ENCODE measurements around the gene RP2.

Gene RP2

DNA sequence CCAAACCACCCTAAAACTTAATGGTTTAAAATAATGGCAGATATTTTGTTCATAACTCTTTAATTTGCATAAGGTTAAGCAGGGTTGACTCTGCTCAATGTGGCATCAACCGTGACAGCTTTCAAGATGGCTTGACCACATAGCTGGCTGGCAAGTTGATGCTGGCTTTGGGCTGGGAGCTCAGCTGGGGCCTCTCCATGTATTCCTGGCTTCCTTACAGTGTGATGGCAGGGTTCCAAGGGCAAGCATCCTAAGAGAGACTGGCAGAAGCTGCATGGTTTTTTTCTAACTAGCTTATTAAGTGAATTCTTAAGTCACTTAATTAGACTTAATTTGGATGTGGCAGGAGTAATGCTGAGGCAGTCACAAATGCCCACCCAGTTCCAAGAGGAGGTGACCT is 4.5 kb downstream of the RP2 start:
- TF ChIP-seq, protein P1, sequence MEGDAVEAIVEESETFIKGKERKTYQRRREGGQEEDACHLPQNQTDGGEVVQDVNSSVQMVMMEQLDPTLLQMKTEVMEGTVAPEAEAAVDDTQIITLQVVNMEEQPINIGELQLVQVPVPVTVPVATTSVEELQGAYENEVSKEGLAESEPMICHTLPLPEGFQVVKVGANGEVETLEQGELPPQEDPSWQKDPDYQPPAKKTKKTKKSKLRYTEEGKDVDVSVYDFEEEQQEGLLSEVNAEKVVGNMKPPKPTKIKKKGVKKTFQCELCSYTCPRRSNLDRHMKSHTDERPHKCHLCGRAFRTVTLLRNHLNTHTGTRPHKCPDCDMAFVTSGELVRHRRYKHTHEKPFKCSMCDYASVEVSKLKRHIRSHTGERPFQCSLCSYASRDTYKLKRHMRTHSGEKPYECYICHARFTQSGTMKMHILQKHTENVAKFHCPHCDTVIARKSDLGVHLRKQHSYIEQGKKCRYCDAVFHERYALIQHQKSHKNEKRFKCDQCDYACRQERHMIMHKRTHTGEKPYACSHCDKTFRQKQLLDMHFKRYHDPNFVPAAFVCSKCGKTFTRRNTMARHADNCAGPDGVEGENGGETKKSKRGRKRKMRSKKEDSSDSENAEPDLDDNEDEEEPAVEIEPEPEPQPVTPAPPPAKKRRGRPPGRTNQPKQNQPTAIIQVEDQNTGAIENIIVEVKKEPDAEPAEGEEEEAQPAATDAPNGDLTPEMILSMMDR (IDR thresholded peaks at IDR 0.05; ENCODE audit: borderline replicate concordance, insufficient read depth, low read depth, low read length), result no peak
- H3K4me3 ChIP-seq (ENCODE audit: low read depth, low read length), result no peak overlapping the region

DNA sequence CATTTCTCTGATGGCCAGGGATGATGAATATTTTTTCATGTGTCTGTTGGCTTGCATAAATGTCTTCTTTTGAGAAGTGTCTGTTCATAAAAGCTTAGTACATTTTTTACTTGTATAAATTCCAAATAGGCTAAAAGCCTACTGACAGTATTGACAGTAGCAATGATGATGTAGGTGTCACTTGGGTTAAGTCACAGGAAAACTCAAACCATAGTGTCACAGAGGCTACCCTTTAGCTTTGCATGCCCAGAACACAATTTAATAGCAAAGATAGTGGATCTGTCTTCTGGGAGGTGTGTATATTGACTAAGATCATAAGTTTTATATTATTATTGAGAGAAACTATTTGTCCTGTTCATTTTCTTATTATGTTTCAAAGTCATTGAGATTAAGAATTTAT is 8.1 kb downstream of the RP2 start:
- H3K4me3 ChIP-seq (ENCODE audit: low read depth, low read length), result no peak overlapping the region
- TF ChIP-seq, protein P1 (IDR thresholded peaks at IDR 0.05; ENCODE audit: borderline replicate concordance, insufficient read depth, low read depth, low read length), result no peak

DNA sequence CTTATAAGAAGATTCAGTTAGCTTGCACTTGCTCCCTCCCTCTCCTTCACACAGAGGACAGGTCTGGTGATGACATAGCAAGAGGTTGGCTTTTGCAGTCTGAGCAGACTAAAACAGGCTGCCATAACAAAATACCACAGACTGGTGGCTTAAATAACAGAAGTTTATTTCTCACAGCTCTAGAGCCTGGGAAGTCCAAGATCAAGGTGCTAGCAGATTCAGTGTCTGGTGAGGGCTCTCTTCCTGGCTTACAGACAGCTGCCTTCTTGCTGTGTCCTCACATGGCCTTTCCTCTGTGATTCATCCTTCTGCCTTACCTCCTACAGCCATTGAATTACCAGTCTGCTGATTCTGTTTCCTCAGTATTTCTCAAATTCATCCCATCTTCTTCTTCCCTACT is 13.1 kb downstream of the RP2 start:
- no peak overlapping the region for H3K4me3 ChIP-seq (ENCODE audit: low read depth, low read length)
- TF ChIP-seq, protein P1 (IDR thresholded peaks at IDR 0.05; ENCODE audit: borderline replicate concordance, insufficient read depth, low read depth, low read length), result no peak

DNA sequence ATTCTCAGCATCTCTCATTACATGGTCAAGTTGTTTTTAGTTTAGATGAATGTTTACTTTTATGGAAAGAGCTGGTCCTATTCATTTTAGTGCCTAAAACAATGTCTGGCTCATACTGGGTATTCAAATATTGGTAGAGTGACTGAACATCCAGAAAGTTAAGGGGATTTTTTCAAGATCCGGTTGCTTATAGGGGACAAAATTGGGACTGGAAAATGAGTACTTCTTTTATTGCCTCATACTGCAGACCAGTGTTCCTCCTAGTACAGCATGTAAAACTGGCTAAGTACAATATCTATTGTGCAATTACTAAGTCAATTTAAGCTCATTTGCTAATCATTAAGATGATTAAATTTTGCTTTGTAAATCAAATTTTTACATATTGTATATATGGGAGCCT is 13.9 kb downstream of the RP2 start:
- no peak overlapping the region for H3K4me3 ChIP-seq (ENCODE audit: low read depth, low read length)
- TF ChIP-seq, protein P1 (IDR thresholded peaks at IDR 0.05; ENCODE audit: borderline replicate concordance, insufficient read depth, low read depth, low read length), result no peak

DNA sequence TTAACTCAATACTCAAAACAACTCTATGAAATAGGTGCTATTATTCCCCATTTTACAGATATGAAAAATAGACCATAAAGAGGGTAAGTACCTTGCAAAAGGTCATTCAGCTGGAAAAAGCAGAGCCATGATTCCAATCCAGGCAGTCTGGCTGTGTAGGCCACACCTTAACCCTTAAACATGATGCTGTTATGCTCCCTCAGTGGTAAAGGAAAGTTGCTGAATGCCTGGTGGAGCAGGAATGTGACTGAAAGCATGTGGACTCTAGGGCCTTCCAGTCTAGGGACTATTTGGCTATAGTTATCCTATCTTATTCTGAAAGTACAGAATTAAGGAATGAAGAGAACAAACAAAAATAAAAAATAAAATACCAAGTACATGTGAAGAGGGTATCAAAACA is 19.6 kb downstream of the RP2 start:
- TF ChIP-seq, protein P1 (IDR thresholded peaks at IDR 0.05; ENCODE audit: borderline replicate concordance, insufficient read depth, low read depth, low read length), result no peak
- no peak overlapping the region for H3K4me3 ChIP-seq (ENCODE audit: low read depth, low read length)

DNA sequence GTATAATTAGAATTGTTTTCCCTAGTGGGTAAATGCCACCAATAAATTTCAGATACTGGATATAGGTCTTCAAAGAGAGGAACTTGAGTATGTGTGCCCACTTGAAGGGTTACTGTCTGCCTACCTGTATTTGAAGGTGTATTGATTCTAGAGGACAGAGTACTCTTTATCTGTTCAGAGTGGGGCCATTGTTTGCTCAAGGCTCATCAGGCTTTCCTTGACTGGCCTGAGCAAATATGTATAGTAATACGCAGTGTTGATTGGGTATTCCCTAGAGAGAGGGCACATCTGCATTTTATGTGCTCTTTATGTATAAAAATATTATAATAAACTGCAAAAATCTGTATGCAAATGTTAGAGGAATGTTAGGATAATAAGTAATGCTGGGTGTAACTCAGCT is 23.7 kb downstream of the RP2 start:
- no peak overlapping the region for H3K4me3 ChIP-seq (ENCODE audit: low read depth, low read length)
- TF ChIP-seq, protein P1 (IDR thresholded peaks at IDR 0.05; ENCODE audit: borderline replicate concordance, insufficient read depth, low read depth, low read length), result no peak

DNA sequence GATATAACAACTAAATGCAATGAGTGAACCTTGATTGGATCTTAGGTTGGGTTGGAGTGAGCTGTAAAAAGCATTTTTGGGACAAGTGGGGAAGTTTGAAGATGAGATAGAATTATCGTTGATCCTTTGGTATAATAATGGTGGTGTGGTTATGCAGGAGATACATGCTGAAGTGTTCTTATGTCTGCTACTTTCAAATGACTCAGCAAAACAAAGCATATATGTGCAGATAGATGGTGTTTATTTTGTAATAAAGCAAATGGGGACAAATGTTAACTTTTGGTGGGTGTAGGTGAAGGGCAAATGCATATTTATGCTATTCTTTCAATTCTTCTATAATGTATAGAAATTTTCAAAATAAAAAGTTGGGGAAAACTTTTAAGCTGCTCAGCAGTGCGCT is 26.2 kb downstream of the RP2 start:
- H3K4me3 ChIP-seq (ENCODE audit: low read depth, low read length), result no peak overlapping the region
- TF ChIP-seq, protein P1 (IDR thresholded peaks at IDR 0.05; ENCODE audit: borderline replicate concordance, insufficient read depth, low read depth, low read length), result no peak
